Activated CD8-positive, alpha-beta T cell treated with anti-CD3 and anti-CD28 coated beads, Interleukin-2, amount 10 ng/mL, durations not matched to agents 7 days and 5 days (primary cell): ENCODE data around the gene MYO9A. TPM values are rescaled to one million over a fixed set of nuclear protein-coding genes. Genes with fewer than 3 reads are reported as not detected.

Experiments used
- ATAC-seq: fragments of 150-1000 bp; cut with Tn5 transposase; one replicate; pipeline ENCODE4 v1.10.0; 2021; ENCODE audit warnings: moderate library complexity
- CTCF ChIA-PET: fragments of 350-600 bp; sonication (Branson Sonifier 250); formaldehyde crosslinking; loops from one replicate; lab custom pipeline; 2021; ENCODE audit warnings: antibody characterized with exemption; lab: Charles Lee
- POLR2A ChIA-PET: fragments of 350-600 bp; sonication (Branson Sonifier 250); formaldehyde crosslinking; loops from one replicate; lab custom pipeline; 2021; ENCODE audit warnings: antibody characterized with exemption; lab: Charles Lee
- DNase-seq: peaks from one replicate; pipeline ENCODE4 v3.0.0-alpha.2; 2020
- H3K27ac Mint-ChIP-seq: one replicate; pipeline ENCODE4 v1.8.0; 2021; ENCODE audit warnings: mild to moderate bottlenecking, mixed read lengths
- H3K27me3 Mint-ChIP-seq: one replicate; pipeline ENCODE4 v1.8.0; 2021; ENCODE audit warnings: low read depth, mixed read lengths
- H3K36me3 Mint-ChIP-seq: one replicate; pipeline ENCODE4 v1.8.0; 2021; ENCODE audit warnings: low read depth, mixed read lengths
- H3K4me1 Mint-ChIP-seq: one replicate; pipeline ENCODE4 v1.8.0; 2021; ENCODE audit warnings: low read depth, mixed read lengths
- H3K4me3 Mint-ChIP-seq: one replicate; pipeline ENCODE4 v1.8.0; 2021; ENCODE audit warnings: mild to moderate bottlenecking, mixed read lengths
- H3K9me3 Mint-ChIP-seq: one replicate; pipeline ENCODE4 v1.8.0; 2022; ENCODE audit warnings: mixed read lengths; ENCODE audit not compliant: insufficient read depth
- total RNA-seq, 2 experiments: library from RNA; stranded (reverse); gene quantifications; one replicate each; pipeline ENCODE4 v1.2.3, GENCODE V29; 2021

Gene MYO9A
- total RNA-seq, 2 experiments from 2014 or later = 19.0 to 21.3 TPM

DNA sequence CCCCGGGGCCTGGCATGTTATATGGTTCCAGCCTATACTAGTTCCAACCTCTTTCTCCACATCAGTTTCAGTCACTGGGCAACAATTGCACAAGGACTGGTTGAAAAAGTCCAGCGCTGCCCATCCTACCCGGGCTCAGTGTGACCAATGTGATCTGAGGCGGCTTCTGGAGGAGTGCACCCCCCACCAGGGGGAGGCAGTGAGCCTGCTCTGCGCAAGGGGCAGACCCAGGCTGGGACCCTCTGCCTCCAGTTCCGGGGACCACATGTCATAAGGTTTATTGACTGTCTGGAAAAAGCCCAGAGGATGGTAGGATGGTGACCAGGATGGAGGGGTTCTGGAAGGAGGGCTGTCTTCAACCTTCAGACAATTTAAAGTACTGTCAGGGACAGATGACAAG lies 333.2 kb downstream of the MYO9A start:
- CTCF ChIA-PET = interaction anchor here (0.7 to 1.2 kb wide), 4 partner anchors 16 to 393 kb away, joined by 3 to 4 read pairs (median 3); no protein-coding TSS in a partner anchor
- H3K36me3 Mint-ChIP-seq = no peaks in the 10 kb centered on the region
- DNase-seq = no peak
- POLR2A ChIA-PET = no interaction called here
- H3K27ac Mint-ChIP-seq = no peak overlapping the region
- no peak overlapping the region for H3K4me3 Mint-ChIP-seq
- peaks cover 9% of the 10 kb centered on the region for H3K27me3 Mint-ChIP-seq
- H3K9me3 Mint-ChIP-seq = no peaks in the 10 kb centered on the region
- peaks cover 5% of the 10 kb centered on the region for H3K4me1 Mint-ChIP-seq
- no peak for ATAC-seq

GRCh38 chr15:71782422-71783165 lies 335.4 kb downstream of the MYO9A start:
- DNase-seq = no peak
- no peak for ATAC-seq
- CTCF ChIA-PET = interaction anchor here (4.0 kb wide), 1 partner anchor 373 kb away, joined by 16 read pairs; no protein-coding TSS in a partner anchor
- no peaks in the 10 kb centered on the region for H3K9me3 Mint-ChIP-seq
- no peaks in the 10 kb centered on the region for H3K36me3 Mint-ChIP-seq
- no peak overlapping the region for H3K4me3 Mint-ChIP-seq
- peaks cover 5% of the 10 kb centered on the region for H3K4me1 Mint-ChIP-seq
- peaks cover 9% of the 10 kb centered on the region for H3K27me3 Mint-ChIP-seq
- no peak overlapping the region for H3K27ac Mint-ChIP-seq
- POLR2A ChIA-PET = no interaction called here

DNA sequence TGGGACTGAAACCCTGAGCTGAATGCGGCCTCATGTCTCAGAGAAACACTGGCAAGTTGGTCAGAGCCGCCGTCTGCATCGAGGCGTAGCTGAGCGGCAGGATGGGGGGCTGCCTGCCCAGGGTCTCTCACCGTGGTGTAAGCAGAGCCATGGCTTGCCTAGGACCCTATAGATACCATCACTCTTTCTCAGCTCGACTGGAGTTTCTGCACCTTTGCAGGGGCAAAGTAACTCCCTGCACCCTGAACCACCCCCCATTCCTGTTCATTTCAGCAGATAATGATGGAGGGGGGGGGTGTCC lies 336.0 kb downstream of the MYO9A start:
- POLR2A ChIA-PET = no interaction called here
- DNase-seq (no peak), ATAC-seq (no peak)
- CTCF ChIA-PET = interaction anchor here (1.0 to 4.0 kb wide), 3 partner anchors 23 to 374 kb away, joined by 5 to 16 read pairs (median 5); no protein-coding TSS in a partner anchor
- Mint-ChIP-seq H3K4me1 (peaks cover 5% of the 10 kb centered on the region), H3K36me3 (no peaks in the 10 kb centered on the region), H3K9me3 (no peaks in the 10 kb centered on the region), H3K4me3 (no peak overlapping the region), H3K27ac (no peak overlapping the region), H3K27me3 (peaks cover 9% of the 10 kb centered on the region)

DNA sequence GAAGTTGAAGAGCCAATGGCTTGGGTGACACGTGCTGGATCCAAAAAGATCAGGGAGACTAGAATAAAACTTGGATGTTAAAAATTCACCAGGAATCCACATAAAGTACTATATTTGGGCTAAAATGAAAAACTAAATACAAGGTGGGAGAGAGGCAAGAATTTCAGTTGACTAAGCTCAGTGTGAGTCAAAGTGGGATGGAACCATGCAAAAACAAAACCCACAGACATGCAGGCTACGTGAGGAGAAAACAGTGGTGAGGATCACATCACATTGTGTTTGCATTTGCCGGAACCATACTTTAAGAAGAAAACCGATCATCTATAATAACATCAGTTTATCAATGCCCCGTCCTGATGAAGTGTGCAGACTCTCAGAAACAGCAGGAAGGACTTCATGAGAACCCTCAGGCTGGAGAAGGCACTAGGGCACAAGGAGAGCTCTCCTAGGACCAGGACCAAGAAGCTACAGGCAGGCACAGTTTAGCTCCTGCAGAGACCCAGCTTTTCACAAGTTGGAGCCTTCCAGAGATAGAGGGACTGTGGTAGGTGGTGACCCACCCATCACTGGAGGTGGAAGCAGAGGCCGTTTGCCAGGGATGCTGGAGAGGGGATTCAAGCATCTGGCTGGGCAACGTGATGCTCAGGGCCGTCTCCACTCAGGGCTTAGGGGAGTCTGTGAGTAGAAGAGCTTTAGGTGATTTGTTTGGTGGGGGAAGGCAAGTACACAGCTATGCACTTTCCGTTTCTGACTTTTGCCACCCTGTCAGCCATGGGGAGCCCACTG lies 336.6 kb downstream of the MYO9A start:
- peaks cover 5% of the 10 kb centered on the region for H3K4me1 Mint-ChIP-seq
- no peak for DNase-seq
- ChIA-PET POLR2A (no interaction called here), CTCF (interaction anchor here (1.0 to 4.0 kb wide), 10 partner anchors 10 to 387 kb away, joined by 3 to 16 read pairs (median 4); no protein-coding TSS in a partner anchor)
- H3K9me3 Mint-ChIP-seq = no peaks in the 10 kb centered on the region
- ATAC-seq = no peak
- H3K4me3 Mint-ChIP-seq = no peak overlapping the region
- no peaks in the 10 kb centered on the region for H3K36me3 Mint-ChIP-seq
- H3K27me3 Mint-ChIP-seq = peaks cover 11% of the 10 kb centered on the region
- H3K27ac Mint-ChIP-seq = no peak overlapping the region

- Mint-ChIP-seq H3K4me1 (peaks cover 5% of the 10 kb centered on the region), H3K27me3 (peaks cover 9% of the 10 kb centered on the region), H3K36me3 (no peaks in the 10 kb centered on the region), H3K27ac (no peak overlapping the region), H3K9me3 (no peaks in the 10 kb centered on the region), H3K4me3 (no peak overlapping the region)
- DNase-seq = peak; percentile 42
- POLR2A ChIA-PET = no interaction called here
- CTCF ChIA-PET = interaction anchor here (0.6 to 4.0 kb wide), 18 partner anchors 10 to 899 kb away, joined by 3 to 16 read pairs (median 4); no protein-coding TSS in a partner anchor
- ATAC-seq = peak; percentile 55
Measured at GRCh38 chr15:71780115-71780976, 337.6 kb downstream of the MYO9A start.

DNA sequence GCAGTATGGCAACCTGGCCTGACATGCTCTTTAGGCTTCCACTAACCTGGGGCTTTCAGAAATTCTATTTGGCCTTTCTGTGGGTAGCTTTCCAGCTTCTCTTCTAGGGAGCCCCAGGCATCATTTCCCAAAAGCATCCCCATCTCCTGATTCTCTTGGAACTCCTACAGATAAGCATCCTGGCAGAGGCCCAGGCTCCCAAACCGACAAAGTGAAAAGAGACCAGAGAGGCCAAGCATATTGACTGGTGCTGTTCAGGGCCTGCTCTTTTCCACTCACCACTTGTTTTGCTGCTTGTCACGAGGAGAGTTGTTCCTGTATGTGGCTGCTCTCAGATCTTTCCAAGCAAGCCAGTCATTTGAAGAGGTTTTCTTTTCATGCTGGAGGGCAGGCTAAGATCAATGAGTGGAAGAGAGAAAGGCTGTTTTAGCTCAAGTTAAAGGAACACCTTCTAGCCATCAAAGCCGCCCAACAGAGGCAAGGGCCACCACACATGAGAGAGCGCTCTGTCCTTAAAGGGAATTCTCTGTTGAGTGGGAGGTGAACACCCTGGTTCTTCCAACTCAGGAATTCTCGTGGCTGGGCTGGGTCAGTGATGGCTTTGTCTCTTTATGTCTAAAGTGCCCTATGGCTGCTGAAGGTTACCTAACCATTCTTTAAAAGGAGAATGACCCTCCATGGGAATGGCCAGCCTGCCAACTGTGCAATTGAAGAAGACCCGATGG lies 338.7 kb downstream of the MYO9A start:
- ChIA-PET CTCF (interaction anchor here (1.7 to 4.0 kb wide), 3 partner anchors 8 to 377 kb away, joined by 5 to 16 read pairs (median 6); no protein-coding TSS in a partner anchor), POLR2A (no interaction called here)
- H3K9me3 Mint-ChIP-seq = no peaks in the 10 kb centered on the region
- no peaks in the 10 kb centered on the region for H3K36me3 Mint-ChIP-seq
- peaks cover 6% of the 10 kb centered on the region for H3K27me3 Mint-ChIP-seq
- H3K4me3 Mint-ChIP-seq = no peak overlapping the region
- no peak for DNase-seq
- ATAC-seq = no peak
- H3K4me1 Mint-ChIP-seq = peaks cover 5% of the 10 kb centered on the region
- no peak overlapping the region for H3K27ac Mint-ChIP-seq

DNA sequence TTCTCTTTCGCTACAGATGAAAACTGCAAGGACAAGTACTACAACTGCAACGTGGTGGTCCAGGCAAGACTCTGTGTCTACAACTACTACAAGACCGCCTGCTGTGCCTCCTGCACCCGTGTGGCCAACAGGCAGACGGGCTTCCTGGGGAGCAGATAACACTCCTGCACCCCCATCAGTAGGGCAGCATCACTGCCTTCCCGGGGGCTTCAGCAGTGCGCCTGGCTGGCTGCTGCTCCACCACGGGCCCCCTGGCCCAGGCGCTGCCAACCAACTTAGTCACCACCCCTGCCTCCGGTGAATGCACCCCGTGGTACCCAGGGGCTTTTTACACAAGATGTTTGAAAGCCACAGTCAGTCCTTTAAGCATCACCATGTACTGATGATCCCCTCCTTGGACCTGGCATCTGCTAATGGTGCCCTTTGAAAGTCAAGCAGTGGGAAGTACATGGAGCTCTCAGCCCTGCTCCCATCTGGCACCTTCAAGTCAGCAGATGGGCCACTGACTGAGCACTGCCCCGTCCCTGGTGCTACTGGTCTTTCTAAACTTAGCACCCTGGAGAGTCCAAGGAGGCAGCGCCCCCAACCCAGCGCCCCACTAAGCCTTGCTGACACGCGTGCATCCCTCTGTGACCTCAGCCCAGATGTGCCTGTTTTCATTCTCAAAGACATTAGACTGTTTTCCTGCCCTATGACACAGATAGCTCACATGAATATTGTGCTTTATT lies 340.6 kb downstream of the MYO9A start:
- no peaks in the 10 kb centered on the region for H3K36me3 Mint-ChIP-seq
- CTCF ChIA-PET = no interaction called here
- H3K27ac Mint-ChIP-seq = no peak overlapping the region
- no peak for ATAC-seq
- no peak for DNase-seq
- H3K4me3 Mint-ChIP-seq = no peak overlapping the region
- POLR2A ChIA-PET = no interaction called here
- H3K9me3 Mint-ChIP-seq = no peaks in the 10 kb centered on the region
- peaks cover 6% of the 10 kb centered on the region for H3K27me3 Mint-ChIP-seq
- peaks cover 5% of the 10 kb centered on the region for H3K4me1 Mint-ChIP-seq

- DNase-seq = no peak
- H3K27ac Mint-ChIP-seq = no peak overlapping the region
- H3K9me3 Mint-ChIP-seq = no peaks in the 10 kb centered on the region
- no peaks in the 10 kb centered on the region for H3K36me3 Mint-ChIP-seq
- H3K27me3 Mint-ChIP-seq = peaks cover 6% of the 10 kb centered on the region
- no peak overlapping the region for H3K4me3 Mint-ChIP-seq
- CTCF ChIA-PET = interaction anchor here (1.5 kb wide), 2 partner anchors 25 to 33 kb away, joined by 3 read pairs; no protein-coding TSS in a partner anchor
- no peak for ATAC-seq
- peaks cover 5% of the 10 kb centered on the region for H3K4me1 Mint-ChIP-seq
- POLR2A ChIA-PET = no interaction called here
Measured at GRCh38 chr15:71776304-71776703, 341.6 kb downstream of the MYO9A start.

- H3K9me3 Mint-ChIP-seq = no peaks in the 10 kb centered on the region
- H3K36me3 Mint-ChIP-seq = no peaks in the 10 kb centered on the region
- H3K27me3 Mint-ChIP-seq = peaks cover 2% of the 10 kb centered on the region
- H3K4me3 Mint-ChIP-seq = no peak overlapping the region
- no peak for DNase-seq
- ATAC-seq = no peak
- H3K27ac Mint-ChIP-seq = no peak overlapping the region
- peaks cover 5% of the 10 kb centered on the region for H3K4me1 Mint-ChIP-seq
- ChIA-PET CTCF (interaction anchor here (1.5 kb wide), 2 partner anchors 25 to 33 kb away, joined by 3 read pairs; no protein-coding TSS in a partner anchor), POLR2A (no interaction called here)
Measured at GRCh38 chr15:71775856-71776255, 342.1 kb downstream of the MYO9A start.

DNA sequence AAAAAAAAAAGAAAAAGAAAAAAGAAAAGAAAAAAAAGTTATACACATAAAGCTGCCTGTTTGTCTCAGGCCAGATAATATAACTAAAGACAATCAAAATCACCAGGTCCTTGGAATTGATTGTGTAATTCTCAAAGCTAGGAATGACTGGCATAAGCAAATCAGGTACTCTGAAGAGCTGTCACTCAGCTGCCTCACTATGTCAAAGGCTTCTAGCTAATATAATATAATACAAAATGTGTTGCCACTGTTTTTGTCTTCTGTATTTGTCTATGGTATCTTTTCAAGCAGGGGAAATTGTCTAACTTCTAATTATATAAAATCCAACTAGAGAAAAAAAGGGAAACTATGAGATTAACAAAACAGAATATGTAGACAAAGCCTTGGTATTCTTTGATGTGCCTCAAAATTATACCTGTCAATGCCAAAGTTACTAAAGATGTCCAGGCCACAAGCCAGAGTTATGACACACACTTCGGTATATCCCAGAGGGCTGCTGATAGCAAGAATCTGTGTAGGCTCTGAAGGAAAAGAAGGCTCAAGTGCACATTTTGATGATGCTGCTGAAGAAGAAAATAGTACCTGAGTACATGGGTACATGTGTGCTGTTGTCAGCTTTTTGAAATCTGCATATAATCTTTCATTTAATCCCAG lies 344.6 kb downstream of the MYO9A start:
- ChIA-PET CTCF (interaction anchor here (0.7 to 1.6 kb wide), 2 partner anchors 27 to 380 kb away, joined by 3 read pairs; no protein-coding TSS in a partner anchor), POLR2A (no interaction called here)
- no peak for DNase-seq
- Mint-ChIP-seq H3K36me3 (no peaks in the 10 kb centered on the region), H3K27me3 (peaks cover 2% of the 10 kb centered on the region), H3K27ac (no peak overlapping the region), H3K4me3 (no peak overlapping the region), H3K4me1 (no peaks in the 10 kb centered on the region), H3K9me3 (no peaks in the 10 kb centered on the region)
- ATAC-seq = no peak
